Mesendoderm (in vitro differentiated cells): ENCODE data around the gene PAQR6.

Experiments used
- DNase-seq: peaks from one replicate; pipeline ENCODE4 v3.0.0; 2013
- H2AK5ac ChIP-seq: 2 replicates; pipeline ENCODE4 v1.6.1; 2013; ENCODE audit warnings: low read length, inconsistent platforms
- H2BK120ac ChIP-seq: 2 replicates; pipeline ENCODE4 v1.6.1; 2013; ENCODE audit warnings: low read depth, mild to moderate bottlenecking, low read length, moderate library complexity, mixed read lengths
- H2BK15ac ChIP-seq: replicated peaks from 2 replicates; pipeline ENCODE4 v1.6.1; 2013; ENCODE audit warnings: low read depth, mild to moderate bottlenecking, moderate library complexity
- H2BK5ac ChIP-seq: 2 replicates; pipeline ENCODE4 v1.6.1; 2013; ENCODE audit warnings: low read length, inconsistent platforms
- H3K18ac ChIP-seq: 2 replicates; pipeline ENCODE4 v1.6.1; 2013; ENCODE audit warnings: mild to moderate bottlenecking, low read length, mixed read lengths
- H3K23ac ChIP-seq: one replicate; pipeline ENCODE4 v1.6.1; 2013; ENCODE audit warnings: low read length
- H3K27ac ChIP-seq: 2 replicates; pipeline ENCODE4 v1.5.1; 2013; ENCODE audit warnings: low read depth, mild to moderate bottlenecking, inconsistent platforms, low read length, moderate library complexity
- H3K27me3 ChIP-seq: 2 replicates; pipeline ENCODE4 v1.6.1; 2013; ENCODE audit warnings: low read length, control low read depth, mild to moderate bottlenecking, inconsistent platforms; ENCODE audit not compliant: insufficient read depth, poor library complexity
- H3K36me3 ChIP-seq: 2 replicates; pipeline ENCODE4 v1.6.1; 2013; ENCODE audit warnings: low read length, inconsistent platforms; ENCODE audit not compliant: control insufficient read depth, insufficient read depth
- H3K4ac ChIP-seq: one replicate; pipeline ENCODE4 v1.6.1; 2013; ENCODE audit warnings: low read depth, mild to moderate bottlenecking, low read length, moderate library complexity
- H3K4me1 ChIP-seq: 2 replicates; pipeline ENCODE4 v1.6.1; 2013; ENCODE audit warnings: low read depth, low read length, inconsistent platforms; ENCODE audit not compliant: control insufficient read depth
- H3K4me2 ChIP-seq: 2 replicates; pipeline ENCODE4 v1.6.1; 2013; ENCODE audit warnings: low read length
- H3K4me3 ChIP-seq: 2 replicates; pipeline ENCODE4 v1.5.1; 2013; ENCODE audit warnings: mild to moderate bottlenecking, low read length
- H3K56ac ChIP-seq: one replicate; pipeline ENCODE4 v1.6.1; 2013; ENCODE audit warnings: low read length
- H3K79me1 ChIP-seq: 2 replicates; pipeline ENCODE4 v1.6.1; 2013; ENCODE audit warnings: low read length, inconsistent platforms
- H3K79me2 ChIP-seq: 2 replicates; pipeline ENCODE4 v1.6.1; 2013; ENCODE audit warnings: mild to moderate bottlenecking, low read length; ENCODE audit not compliant: control insufficient read depth, insufficient read depth
- H3K9ac ChIP-seq: 2 replicates; pipeline ENCODE4 v1.6.1; 2013; ENCODE audit warnings: low read length, inconsistent platforms
- H4K5ac ChIP-seq: one replicate; pipeline ENCODE4 v1.6.1; 2013; ENCODE audit warnings: low read length
- H4K8ac ChIP-seq: one replicate; pipeline ENCODE4 v1.6.1; 2013; ENCODE audit warnings: low read depth, mild to moderate bottlenecking, control low read depth, low read length, moderate library complexity
- WGBS: extraction: QIAGEN DNeasy Blood & Tissue Kit; methylation state at CpG from one replicate; pipeline ENCODE4 v1.1.7; 2013; ENCODE audit warnings: low lambda C conversion rate, missing lambda C conversion rate; ENCODE audit not compliant: insufficient coverage; ENCODE audit errors: extremely low coverage; 5-methylcytosine and 5-hydroxymethylcytosine counted together

The PAQR6 gene

GRCh38 chr1:156196445-156196844 is 51.4 kb downstream of the PAQR6 start:
- no peak overlapping the region for H3K4me3 ChIP-seq
- H4K5ac ChIP-seq, result no peak overlapping the region
- no peak overlapping the region for H3K27ac ChIP-seq
- no peak overlapping the region for H2BK15ac ChIP-seq
- H3K4ac ChIP-seq, result no peak overlapping the region
- no peak overlapping the region for H3K23ac ChIP-seq
- no peak overlapping the region for H4K8ac ChIP-seq
- WGBS, result no CpG with 5 or more reads among the region's 2 CpGs
- H3K79me1 ChIP-seq, result peaks cover 43% of the 10 kb centered on the region
- H2BK5ac ChIP-seq, result no peak overlapping the region
- DNase-seq, result no peak
- H3K56ac ChIP-seq, result peak overlapping the region; percentile 56
- H2AK5ac ChIP-seq, result no peak overlapping the region
- peaks cover 37% of the 10 kb centered on the region for H3K79me2 ChIP-seq
- no peak overlapping the region for H2BK120ac ChIP-seq
- H3K4me1 ChIP-seq, result peaks cover 3% of the 10 kb centered on the region
- peaks cover 10% of the 10 kb centered on the region for H3K36me3 ChIP-seq
- H3K18ac ChIP-seq, result no peak overlapping the region
- no peak overlapping the region for H3K9ac ChIP-seq
- H3K4me2 ChIP-seq, result no peak overlapping the region
- H3K27me3 ChIP-seq, result no peaks in the 10 kb centered on the region

DNA sequence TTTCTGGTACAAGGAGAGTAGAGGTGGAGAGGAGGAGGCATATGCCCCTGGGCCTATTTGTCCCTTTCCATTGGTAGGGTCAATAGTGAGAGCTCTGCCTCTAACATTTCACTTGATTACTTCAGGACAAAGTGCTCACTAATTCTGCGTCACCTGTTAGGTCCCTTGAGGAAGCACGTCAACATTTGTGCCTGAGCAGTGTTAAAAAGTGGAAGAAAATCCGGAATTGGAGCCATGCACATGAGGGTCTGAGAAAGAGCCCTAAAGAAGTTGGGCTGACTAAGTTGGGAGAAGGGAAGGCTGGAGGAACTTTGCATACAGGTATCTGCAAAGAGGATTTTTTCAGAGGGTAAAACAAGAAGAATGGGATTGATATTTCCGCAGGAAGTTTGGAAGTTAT is 52.0 kb downstream of the PAQR6 start:
- Histone ChIP-seq H4K5ac (no peak overlapping the region), H2BK120ac (no peak overlapping the region), H3K23ac (no peak overlapping the region), H3K9ac (no peak overlapping the region), H2AK5ac (no peak overlapping the region), H4K8ac (no peak overlapping the region), H3K79me1 (peaks cover 43% of the 10 kb centered on the region), H3K18ac (no peak overlapping the region), H3K27ac (no peak overlapping the region), H3K4me1 (peaks cover 3% of the 10 kb centered on the region), H3K27me3 (no peaks in the 10 kb centered on the region), H2BK15ac (no peak overlapping the region), H2BK5ac (no peak overlapping the region), H3K79me2 (peaks cover 37% of the 10 kb centered on the region), H3K56ac (no peak overlapping the region), H3K4ac (no peak overlapping the region), H3K4me3 (no peak overlapping the region), H3K36me3 (peaks cover 10% of the 10 kb centered on the region), H3K4me2 (no peak overlapping the region)
- no peak for DNase-seq
- WGBS, result no CpG with 5 or more reads among the region's 4 CpGs

GRCh38 chr1:156194300-156194652 is 53.6 kb downstream of the PAQR6 start:
- no peak for DNase-seq
- Histone ChIP-seq H2AK5ac (peak overlapping the region; percentile 96), H2BK15ac (no peak overlapping the region), H3K79me2 (peaks cover 37% of the 10 kb centered on the region), H3K4me1 (peaks cover 3% of the 10 kb centered on the region), H3K23ac (peak overlapping the region; percentile 97), H3K4me2 (peak overlapping the region; percentile 99), H4K5ac (no peak overlapping the region), H3K4ac (no peak overlapping the region), H3K27me3 (no peaks in the 10 kb centered on the region), H4K8ac (no peak overlapping the region), H3K4me3 (peak overlapping the region; percentile 100), H3K18ac (no peak overlapping the region), H3K79me1 (peaks cover 36% of the 10 kb centered on the region), H3K27ac (no peak overlapping the region), H2BK120ac (no peak overlapping the region), H3K36me3 (peaks cover 6% of the 10 kb centered on the region), H3K9ac (peak overlapping the region; percentile 97), H2BK5ac (peak overlapping the region; percentile 30), H3K56ac (peak overlapping the region; percentile 97)
- WGBS, result no CpG with 5 or more reads among the region's 14 CpGs

DNA sequence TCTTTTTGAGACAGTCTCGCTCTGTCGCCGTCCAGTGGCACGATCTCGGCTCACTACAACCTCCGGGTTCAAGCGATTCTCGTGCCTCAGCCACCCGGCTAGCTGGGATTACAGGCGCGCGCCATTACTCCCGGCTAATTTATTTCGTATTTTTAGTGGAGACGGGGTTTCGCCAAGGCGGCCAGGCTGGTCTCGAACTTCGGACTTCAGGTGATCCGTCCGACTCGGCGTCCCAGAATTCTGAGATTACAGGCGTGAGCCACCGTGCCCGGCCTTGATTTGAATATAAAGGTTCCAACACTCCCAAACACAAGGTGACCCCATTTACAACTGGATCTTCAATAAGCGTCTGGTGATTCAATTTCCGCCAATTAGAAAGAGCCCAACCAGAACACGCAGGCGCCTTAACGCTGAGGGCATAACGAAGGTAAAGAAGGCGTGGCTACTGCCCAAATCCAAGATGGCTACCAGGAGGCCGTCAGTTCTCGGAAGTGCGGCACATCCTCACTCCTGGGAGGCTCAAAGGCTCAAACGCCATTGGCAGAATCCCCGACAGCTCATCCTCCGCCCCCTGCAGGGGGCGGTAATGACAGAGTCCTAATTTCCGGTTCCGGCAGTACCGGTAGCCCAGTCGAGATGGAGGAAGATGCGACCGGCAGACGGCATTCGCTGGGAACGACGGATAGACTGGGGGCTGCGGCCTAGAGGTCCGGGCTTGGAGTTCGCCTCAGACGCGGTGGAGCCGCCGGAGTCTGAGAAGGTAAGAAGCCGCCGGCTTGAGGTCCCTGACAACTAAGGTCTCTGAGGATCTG is 54.2 kb downstream of the PAQR6 start, which contains the start of gene SLC25A44:
Gene SLC25A44, plus strand, starts transcription at position 617 of the 812 bp plus-strand sequence. CDS start 5,744 bp downstream, outside the sequence.
- Histone ChIP-seq H3K4ac (peak within 1 kb of the TSS; percentile 99), H2BK5ac (peak within 1 kb of the TSS; percentile 31), H3K4me3 (peak within 1 kb of the TSS; percentile 100), H3K4me2 (peak within 1 kb of the TSS; percentile 99), H3K23ac (peak within 1 kb of the TSS; percentile 97), H3K27me3 (no peaks in the 10 kb centered on the region), H3K4me1 (peaks cover 3% of the 10 kb centered on the region), H3K56ac (peak within 1 kb of the TSS; percentile 97), H4K8ac (no peak within 1 kb of the TSS), H3K9ac (peak within 1 kb of the TSS; percentile 97), H3K79me2 (peaks cover 34% of the 10 kb centered on the region), H2AK5ac (peak within 1 kb of the TSS; percentile 96), H4K5ac (peak within 1 kb of the TSS; percentile 35), H3K79me1 (peaks cover 31% of the 10 kb centered on the region), H2BK120ac (peak within 1 kb of the TSS; percentile 4), H3K27ac (peak within 1 kb of the TSS; percentile 11), H3K18ac (peak within 1 kb of the TSS; percentile 88), H3K36me3 (peaks cover 6% of the 10 kb centered on the region), H2BK15ac (no peak within 1 kb of the TSS)
- DNase-seq, result peak; percentile 100
- WGBS, result no CpG with 5 or more reads among the region's 59 CpGs
